ENCODE measurements around the gene VHLL. TPM values are rescaled to one million over a fixed set of nuclear protein-coding genes. Genes with fewer than 3 reads are reported as not detected.
"Not testable (repeated sequence)": the region's sequence is repeated elsewhere in the genome, so short reads cannot be mapped to it uniquely, and the experiment has no call there.

Gene VHLL
- not detected for total RNA-seq

DNA sequence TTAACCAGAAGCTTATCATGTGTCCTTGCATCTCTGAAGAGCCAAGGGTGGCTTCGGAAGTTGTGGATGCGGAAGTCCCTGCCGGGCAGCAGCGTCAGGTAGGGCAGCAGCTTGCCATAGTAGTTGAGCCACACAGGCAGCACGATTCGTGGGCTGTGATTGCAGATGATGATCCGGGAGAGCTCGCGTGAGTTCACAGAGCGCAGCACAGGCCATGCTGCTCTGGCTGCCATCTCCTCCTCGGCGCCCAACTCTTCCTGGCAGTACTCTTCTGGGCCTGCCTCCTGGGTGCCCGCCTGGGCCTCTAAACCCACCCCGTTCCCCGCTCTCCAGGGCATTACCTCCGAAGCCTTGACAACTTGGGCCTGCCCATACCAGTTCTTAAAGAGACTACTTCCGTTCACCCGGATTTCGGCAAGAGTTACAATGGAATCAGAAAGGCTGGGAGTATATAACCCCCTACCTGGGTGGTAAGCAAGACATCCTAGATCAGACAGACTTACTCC lies at the start of gene VHLL:
TSS of gene VHLL (minus strand) at position 456 of the 506 bp plus-strand sequence. CDS start at position 338, 118 bp downstream.
- POLR2A ChIA-PET, result no interaction called here
- H3K4me3 Mint-ChIP-seq, result no peak within 1 kb of the TSS
- no peak for DNase-seq
- H3K4me1 Mint-ChIP-seq (ENCODE audit: low read depth), result peaks cover 16% of the 10 kb centered on the region
- H3K9me3 Mint-ChIP-seq, result no peaks in the 10 kb centered on the region
- CTCF ChIA-PET, result no interaction called here
- no peak within 1 kb of the TSS for H3K27ac Mint-ChIP-seq
- intact Hi-C loops (cut with micrococcal nuclease), result no loop called here
- no peaks in the 10 kb centered on the region for H3K36me3 Mint-ChIP-seq
- no peaks in the 10 kb centered on the region for H3K27me3 Mint-ChIP-seq

DNA sequence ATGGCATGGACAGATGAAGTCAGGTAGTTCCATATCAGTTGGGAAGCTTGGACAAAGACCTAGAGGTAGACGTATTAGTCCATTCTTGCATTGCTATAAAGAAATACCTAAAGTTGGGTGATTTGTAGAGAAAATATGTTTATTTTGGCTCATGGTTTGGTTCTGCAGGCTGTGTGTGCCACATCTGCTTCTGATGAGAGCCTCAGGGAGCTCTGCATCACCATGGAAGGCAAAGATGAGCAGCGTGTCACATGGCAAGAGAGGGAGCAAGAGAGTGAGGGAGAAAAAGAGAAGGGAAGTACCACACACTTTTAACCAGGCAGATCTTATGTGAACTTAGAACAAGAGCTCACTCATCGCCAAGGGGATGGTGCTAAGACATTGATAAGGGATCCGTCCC lies 48.2 kb upstream of the VHLL start:
- DNase-seq, result no peak
- ChIA-PET CTCF (interaction anchor here (0.7 to 1.6 kb wide), 2 partner anchors 8 to 39 kb away, joined by 3 to 5 read pairs; no protein-coding TSS in a partner anchor), POLR2A (no interaction called here)
- Mint-ChIP-seq H3K36me3 (no peaks in the 10 kb centered on the region), H3K27ac (no peak overlapping the region), H3K9me3 (no peaks in the 10 kb centered on the region), H3K27me3 (peaks cover 4% of the 10 kb centered on the region), H3K4me1 (ENCODE audit: low read depth) (no peaks in the 10 kb centered on the region), H3K4me3 (no peak overlapping the region)
- intact Hi-C loops (cut with micrococcal nuclease), result no loop called here

DNA sequence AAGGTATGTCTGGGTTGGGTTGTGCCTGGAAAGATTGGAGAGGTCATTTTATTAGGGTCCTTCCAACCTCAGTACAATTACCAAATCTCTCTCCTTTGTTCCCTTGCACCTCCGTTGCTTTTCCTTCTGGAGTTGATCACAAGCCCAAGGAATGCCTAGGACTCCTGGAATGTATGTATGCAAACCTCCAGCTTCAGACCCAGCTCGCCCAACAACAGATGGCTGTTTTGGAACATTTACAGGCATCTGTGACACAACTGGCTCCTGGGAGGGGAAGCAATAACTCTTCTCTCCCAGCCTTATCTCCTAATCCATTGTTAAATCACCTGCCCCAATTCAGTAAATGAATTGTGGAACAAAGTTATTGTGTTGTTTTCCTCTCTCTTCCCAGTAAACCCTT lies 47.5 kb upstream of the VHLL start:
- CTCF ChIA-PET, result interaction anchor here (0.7 to 1.4 kb wide), 3 partner anchors 9 to 39 kb away, joined by 3 to 5 read pairs (median 5); no protein-coding TSS in a partner anchor

DNA sequence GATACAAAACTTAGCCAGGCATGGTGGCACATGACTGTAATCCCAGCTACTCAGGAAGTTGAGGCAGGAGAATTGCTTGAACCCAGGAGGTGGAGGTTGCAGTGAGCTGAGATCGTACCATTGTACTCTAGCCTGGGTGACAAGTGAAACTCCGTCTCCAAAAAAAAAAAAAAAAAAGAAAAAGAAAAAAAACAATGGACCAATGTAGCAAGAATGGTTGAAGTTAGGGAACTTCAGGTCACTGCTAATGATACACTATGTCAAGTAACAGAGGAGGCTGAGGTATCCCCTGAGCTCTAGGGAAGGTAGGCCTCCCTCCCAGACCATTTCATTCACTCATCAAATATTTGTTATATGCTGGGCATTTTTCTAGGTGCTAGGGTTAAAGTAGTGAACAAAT lies 46.9 kb upstream of the VHLL start:
- H3K27ac Mint-ChIP-seq; DNase-seq; H3K4me3 Mint-ChIP-seq; H3K9me3 Mint-ChIP-seq; H3K4me1 Mint-ChIP-seq (ENCODE audit: low read depth); intact Hi-C loops (cut with micrococcal nuclease); POLR2A ChIA-PET; H3K27me3 Mint-ChIP-seq; H3K36me3 Mint-ChIP-seq: not testable (repeated sequence)
- CTCF ChIA-PET, result interaction anchor here (1.0 to 1.4 kb wide), 2 partner anchors 13 to 39 kb away, joined by 5 read pairs; no protein-coding TSS in a partner anchor

More for the DNA sequence above, 47.5 kb upstream of the VHLL start:
- Mint-ChIP-seq H3K4me1 (ENCODE audit: low read depth) (no peaks in the 10 kb centered on the region), H3K4me3 (no peak overlapping the region), H3K36me3 (no peaks in the 10 kb centered on the region), H3K27ac (no peak overlapping the region), H3K9me3 (no peaks in the 10 kb centered on the region), H3K27me3 (peaks cover 4% of the 10 kb centered on the region)
- POLR2A ChIA-PET, result no interaction called here
- intact Hi-C loops (cut with micrococcal nuclease), result no loop called here
- no peak for DNase-seq

DNA sequence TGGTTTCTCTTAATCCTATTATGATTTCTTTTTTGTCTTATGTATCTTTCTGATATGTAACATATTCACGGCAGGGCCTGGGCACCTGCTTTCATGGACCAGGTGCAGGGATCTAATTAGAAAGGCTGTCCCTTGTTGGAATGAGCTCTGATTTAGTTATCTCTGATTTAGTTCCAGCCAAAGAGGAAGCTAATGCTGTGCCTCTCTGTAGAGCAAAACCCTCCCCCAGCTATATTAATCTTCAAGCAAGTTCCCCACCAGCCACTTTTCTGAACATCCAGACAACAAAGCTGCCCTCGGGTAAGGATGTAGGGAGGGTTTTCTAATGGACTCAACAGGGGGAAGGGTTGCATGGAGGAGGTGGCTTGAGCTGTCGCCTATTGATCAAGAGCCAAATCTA lies 45.3 kb upstream of the VHLL start:
- no peaks in the 10 kb centered on the region for H3K4me1 Mint-ChIP-seq (ENCODE audit: low read depth)
- H3K27me3 Mint-ChIP-seq, result peaks cover 4% of the 10 kb centered on the region
- POLR2A ChIA-PET, result no interaction called here
- H3K36me3 Mint-ChIP-seq, result no peaks in the 10 kb centered on the region
- no peak overlapping the region for H3K27ac Mint-ChIP-seq
- DNase-seq, result no peak
- H3K9me3 Mint-ChIP-seq, result no peaks in the 10 kb centered on the region
- CTCF ChIA-PET, result interaction anchor here (1.1 to 1.7 kb wide), 4 partner anchors 12 to 102 kb away, joined by 3 to 6 read pairs (median 5); no protein-coding TSS in a partner anchor
- no peak overlapping the region for H3K4me3 Mint-ChIP-seq
- intact Hi-C loops (cut with micrococcal nuclease), result no loop called here

DNA sequence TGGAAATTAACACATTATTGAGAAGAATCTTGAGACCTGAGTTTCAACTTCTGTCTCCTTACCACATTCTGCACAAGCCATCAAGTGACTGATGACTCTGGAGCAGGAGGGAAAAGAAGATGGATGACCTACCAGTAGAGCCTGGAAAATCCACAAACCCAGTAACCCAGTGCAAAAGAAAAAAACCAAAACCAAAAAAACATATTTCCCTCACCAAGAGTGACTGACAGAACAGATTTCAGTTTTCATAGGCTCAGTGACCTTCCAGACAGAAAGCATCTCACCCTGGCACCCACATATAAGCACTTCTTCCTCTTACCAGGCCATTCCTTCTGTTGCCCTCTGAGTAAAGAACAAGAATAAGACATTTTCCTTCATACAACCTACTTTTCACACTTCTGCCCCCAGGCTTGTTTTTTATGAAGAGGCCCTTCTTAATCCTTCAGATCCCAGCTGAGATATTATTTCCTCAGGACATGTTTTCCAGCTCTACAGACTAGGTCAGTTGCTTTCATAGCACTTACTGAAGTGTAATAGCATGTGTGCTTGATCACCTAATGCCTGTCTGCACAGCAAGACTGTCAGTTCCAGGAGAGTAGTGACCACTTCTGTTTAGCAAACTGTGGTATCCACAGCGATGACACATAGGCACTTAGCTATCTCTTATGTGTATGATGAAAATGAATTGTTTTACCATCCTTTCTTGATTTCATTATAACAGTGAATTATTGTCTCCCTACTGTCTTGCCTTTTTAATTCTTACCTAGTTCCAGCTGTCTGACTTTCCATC lies 43.3 kb upstream of the VHLL start:
- ChIA-PET CTCF (interaction anchor here (1.2 to 1.7 kb wide), 4 partner anchors 23 to 212 kb away, joined by 3 to 9 read pairs (median 6); no protein-coding TSS in a partner anchor), POLR2A (no interaction called here)
- DNase-seq, result no peak
- peaks cover under 1% of the 10 kb centered on the region for H3K4me1 Mint-ChIP-seq (ENCODE audit: low read depth)
- intact Hi-C loops (cut with micrococcal nuclease), result no loop called here
- H3K4me3 Mint-ChIP-seq, result no peak overlapping the region
- peaks cover 2% of the 10 kb centered on the region for H3K36me3 Mint-ChIP-seq
- H3K9me3 Mint-ChIP-seq, result no peaks in the 10 kb centered on the region
- H3K27me3 Mint-ChIP-seq, result peaks cover 4% of the 10 kb centered on the region
- no peak overlapping the region for H3K27ac Mint-ChIP-seq

DNA sequence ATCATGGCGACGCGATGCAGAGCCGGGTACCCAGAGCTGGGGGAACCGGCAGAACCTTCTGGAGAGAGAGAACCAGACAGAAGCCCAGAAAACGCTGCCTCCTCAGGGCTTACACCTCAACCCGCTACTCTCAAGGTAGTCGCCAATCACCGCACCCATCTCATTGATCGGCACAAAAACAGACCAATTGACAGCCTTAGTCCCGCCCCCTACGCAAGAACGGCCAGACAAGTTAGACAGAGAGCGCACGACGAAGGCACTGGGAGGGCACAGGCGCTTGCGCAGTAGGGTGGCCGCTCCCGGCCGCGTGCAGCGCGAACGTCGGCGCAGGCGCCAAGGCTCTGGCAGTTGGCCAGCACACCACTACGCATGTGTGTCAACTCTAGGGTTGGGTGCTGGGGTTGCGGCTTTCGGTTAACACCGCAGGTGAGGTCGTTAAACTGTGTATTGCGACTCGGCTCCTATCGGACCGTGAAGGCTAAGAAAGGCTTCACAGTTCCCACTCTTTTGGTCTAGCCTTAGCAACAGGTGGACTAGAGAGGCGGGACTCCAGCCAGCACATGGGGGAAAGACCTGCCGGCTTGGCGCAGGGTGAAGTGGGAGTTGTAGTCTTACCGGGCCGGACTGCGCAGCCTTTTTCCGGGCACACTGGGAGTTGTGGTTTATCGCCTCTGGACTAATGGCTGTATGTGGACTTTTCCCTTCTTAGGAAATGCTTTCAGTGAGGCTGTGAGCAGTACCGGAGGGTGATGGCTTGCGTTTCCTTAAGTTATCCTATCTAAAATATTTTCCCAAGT lies 39.3 kb upstream of the VHLL start, which contains the start of the genes CCT3 and TSACC:
TSS of gene CCT3 (minus strand) at position 113 of the 797 bp plus-strand sequence. CDS start at position 5, 108 bp downstream.
TSS of gene TSACC (plus strand) at position 347 of the 797 bp plus-strand sequence. CDS start 1,232 bp downstream, outside the sequence.
- CTCF ChIA-PET, result interaction anchor here (0.9 to 2.3 kb wide), 4 partner anchors 19 to 108 kb away, joined by 3 to 8 read pairs (median 8); partner anchors contain the start of gene TMEM79
- peaks cover 27% of the 10 kb centered on the region for H3K4me1 Mint-ChIP-seq (ENCODE audit: low read depth)
- intact Hi-C loops (cut with micrococcal nuclease), result loop anchor here (5.0 kb wide), 5 partner anchors 56 to 406 kb away; partner anchors contain the start of genes KHDC4, MEF2D, SMG5 and TMEM79
- POLR2A ChIA-PET, result interaction anchor here (0.9 to 1.4 kb wide), 3 partner anchors 18 to 125 kb away, joined by 3 to 14 read pairs (median 3); partner anchors contain the start of genes PMF1 and SMG5
- H3K27me3 Mint-ChIP-seq, result no peaks in the 10 kb centered on the region
- H3K36me3 Mint-ChIP-seq, result peaks cover 33% of the 10 kb centered on the region
- H3K27ac Mint-ChIP-seq, result peak within 1 kb of the TSS; percentile 95
- H3K4me3 Mint-ChIP-seq, result peak within 1 kb of the TSS; percentile 90
- no peaks in the 10 kb centered on the region for H3K9me3 Mint-ChIP-seq
- DNase-seq, result peak; percentile 99

DNA sequence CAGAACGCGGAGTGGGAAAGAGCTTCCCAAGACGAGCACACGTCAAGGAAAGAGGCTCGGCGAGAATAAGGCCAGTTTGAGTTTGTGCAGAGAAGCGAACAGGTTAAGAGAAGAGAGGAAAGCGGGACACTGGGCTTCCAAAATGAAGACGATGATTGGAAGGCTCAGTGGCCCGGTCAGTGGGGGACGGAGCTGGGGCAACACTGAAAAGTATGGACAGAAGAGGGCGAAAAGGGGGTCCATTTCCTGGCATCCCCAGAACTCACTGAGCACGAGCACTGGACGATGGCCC lies 38.7 kb upstream of the VHLL start:
- CTCF ChIA-PET, result interaction anchor here (0.9 to 2.3 kb wide), 4 partner anchors 19 to 108 kb away, joined by 3 to 8 read pairs (median 8); partner anchors contain the start of gene TMEM79
- intact Hi-C loops (cut with micrococcal nuclease), result loop anchor here (5.0 kb wide), 5 partner anchors 56 to 406 kb away; partner anchors contain the start of genes KHDC4, MEF2D, SMG5 and TMEM79
- peak overlapping the region; percentile 95 for H3K27ac Mint-ChIP-seq

DNA sequence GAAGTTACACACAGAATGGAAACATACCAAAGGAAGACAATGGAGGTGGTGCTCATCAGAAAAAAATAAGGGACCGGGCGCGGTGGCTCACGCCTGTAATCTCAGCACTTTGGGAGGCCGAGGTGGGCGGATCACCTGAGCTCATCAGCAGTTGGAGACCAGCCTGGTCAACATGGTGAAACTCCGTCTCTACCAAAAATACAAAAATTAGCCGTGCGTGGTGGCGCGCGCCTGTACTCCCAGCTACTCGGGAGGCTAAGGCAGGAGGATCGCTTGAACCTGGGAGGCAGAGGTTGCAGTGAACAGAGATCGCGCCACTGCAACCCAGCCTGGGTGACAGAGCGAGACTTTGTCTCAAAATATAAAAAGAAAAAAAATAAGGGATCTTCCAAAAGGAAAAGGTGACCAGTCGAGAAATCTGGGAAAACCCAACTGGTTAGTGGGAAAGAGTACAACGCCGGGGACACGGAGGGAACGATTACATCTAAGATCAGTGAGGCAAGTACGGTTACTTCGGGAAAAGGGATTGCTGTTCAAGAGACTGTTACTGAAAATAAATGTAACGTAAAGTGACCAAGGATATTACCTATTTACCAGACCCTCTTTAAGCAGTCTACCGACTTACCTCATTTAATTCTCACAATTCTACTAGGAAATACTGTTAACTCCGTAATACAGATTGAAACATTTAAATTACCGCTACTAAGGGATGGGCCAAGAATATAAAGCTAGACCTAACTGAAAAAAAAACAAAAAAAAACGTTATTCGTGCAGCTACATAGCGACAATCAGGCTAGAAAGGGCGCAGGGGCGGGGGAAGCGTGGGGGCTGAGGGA lies 38.2 kb upstream of the VHLL start:
- ChIA-PET CTCF (interaction anchor here (0.7 to 2.3 kb wide), 7 partner anchors 15 to 406 kb away, joined by 3 to 8 read pairs (median 3); partner anchors contain the start of gene TMEM79), POLR2A (interaction anchor here (0.7 to 1.4 kb wide), 4 partner anchors 12 to 124 kb away, joined by 3 to 14 read pairs (median 3); partner anchors contain the start of genes PMF1 and SMG5)
- H3K36me3 Mint-ChIP-seq, result peaks cover 34% of the 10 kb centered on the region
- H3K27me3 Mint-ChIP-seq, result no peaks in the 10 kb centered on the region
- H3K27ac Mint-ChIP-seq, result peak overlapping the region; percentile 95
- H3K4me1 Mint-ChIP-seq (ENCODE audit: low read depth), result peaks cover 27% of the 10 kb centered on the region
- peak overlapping the region; percentile 90 for H3K4me3 Mint-ChIP-seq
- no peaks in the 10 kb centered on the region for H3K9me3 Mint-ChIP-seq
- intact Hi-C loops (cut with micrococcal nuclease), result loop anchor here (5.0 kb wide), 5 partner anchors 55 to 405 kb away; partner anchors contain the start of genes KHDC4, MEF2D, SMG5 and TMEM79
- peak; percentile 29 for DNase-seq

More for the DNA sequence above, 38.7 kb upstream of the VHLL start:
- POLR2A ChIA-PET, result interaction anchor here (0.9 to 1.4 kb wide), 3 partner anchors 18 to 125 kb away, joined by 3 to 14 read pairs (median 3); partner anchors contain the start of genes PMF1 and SMG5
- Mint-ChIP-seq H3K9me3 (no peaks in the 10 kb centered on the region), H3K36me3 (peaks cover 34% of the 10 kb centered on the region), H3K4me3 (peak overlapping the region; percentile 90), H3K4me1 (ENCODE audit: low read depth) (peaks cover 27% of the 10 kb centered on the region), H3K27me3 (no peaks in the 10 kb centered on the region)
- no peak for DNase-seq

DNA sequence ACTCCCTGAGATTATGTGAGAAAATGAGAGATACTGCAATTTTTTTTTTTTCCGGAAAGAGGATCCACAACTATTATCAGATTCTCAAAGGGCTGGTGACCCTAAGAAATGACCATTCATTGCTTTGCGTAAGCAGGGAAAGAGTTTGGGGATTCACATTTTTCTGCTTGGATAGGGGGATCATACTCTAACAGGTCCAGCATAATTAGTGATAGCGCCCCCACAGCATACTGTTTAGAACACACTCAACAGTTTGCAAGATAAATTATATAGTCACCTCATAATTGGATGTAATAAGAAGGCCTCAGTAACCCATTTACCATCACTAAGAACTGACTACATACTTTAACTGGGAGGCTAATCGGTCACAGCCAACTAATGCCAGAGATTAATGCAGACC lies 37.1 kb upstream of the VHLL start:
- Mint-ChIP-seq H3K27me3 (no peaks in the 10 kb centered on the region), H3K4me3 (peak overlapping the region; percentile 90), H3K9me3 (no peaks in the 10 kb centered on the region), H3K27ac (peak overlapping the region; percentile 95), H3K4me1 (ENCODE audit: low read depth) (peaks cover 27% of the 10 kb centered on the region), H3K36me3 (peaks cover 38% of the 10 kb centered on the region)
- ChIA-PET POLR2A (no interaction called here), CTCF (interaction anchor here (0.6 to 2.3 kb wide), 9 partner anchors 14 to 405 kb away, joined by 3 to 8 read pairs (median 3); no protein-coding TSS in a partner anchor)
- no peak for DNase-seq
- intact Hi-C loops (cut with micrococcal nuclease), result loop anchor here (5.0 kb wide), 5 partner anchors 54 to 404 kb away; partner anchors contain the start of genes KHDC4, MEF2D, SMG5 and TMEM79
